PC-9 (cell line): ENCODE measurements around the gene TPD52L1. TPM values are rescaled to one million over a fixed set of nuclear protein-coding genes. Genes with fewer than 3 reads are reported as not detected.

Source experiments
- BruUV-seq: library from RNA; stranded (reverse); fragments of 400-500 nt; replicated peaks from 2 replicates; lab custom pipeline; 2021; lab: Mats Ljungman, UMichigan
- CTCF ChIA-PET: fragments of 300-600 bp; sonication (Branson Sonifier 250); formaldehyde crosslinking; loops from one replicate; lab custom pipeline; 2022; ENCODE audit warnings: antibody characterized with exemption; lab: Charles Lee
- POLR2A ChIA-PET: fragments of 300-600 bp; sonication (Branson Sonifier 250); formaldehyde crosslinking; loops from one replicate; lab custom pipeline; 2022; ENCODE audit warnings: antibody characterized with exemption; ENCODE audit not compliant: unreplicated experiment; lab: Charles Lee
- DNase-seq, 2 experiments: peaks; one replicate each; pipeline versions ENCODE4 v3.0.0 to v3.0.0-alpha.2; 2015 to 2022; ENCODE audit warnings: mixed read lengths in 1 of 2
- H2AFZ ChIP-seq: fragments of 200-600 bp; sonication (generic); 2 replicates; pipeline ENCODE4 v1.8.1; 2017; ENCODE audit warnings: antibody characterized with exemption
- H3F3A ChIP-seq: fragments of 200-600 bp; sonication (generic); 2 replicates; pipeline ENCODE4 v1.8.1; 2017; ENCODE audit warnings: antibody characterized with exemption, mild to moderate bottlenecking, low read depth; ENCODE audit not compliant: insufficient read depth
- H3K27ac ChIP-seq: fragments of 200-600 bp; sonication (generic); 2 replicates; pipeline ENCODE4 v1.6.1; 2016; ENCODE audit warnings: mixed run types
- H3K27me3 ChIP-seq: fragments of 200-600 bp; sonication (generic); 2 replicates; pipeline ENCODE4 v1.6.1; 2016; ENCODE audit warnings: low read depth, mixed run types; ENCODE audit not compliant: insufficient read depth
- H3K36me3 ChIP-seq: fragments of 200-600 bp; sonication (generic); 2 replicates; pipeline ENCODE4 v1.6.1; 2016; ENCODE audit warnings: low read depth, mixed run types
- H3K4me1 ChIP-seq: fragments of 200-600 bp; sonication (generic); replicated peaks from 2 replicates; pipeline ENCODE4 v1.6.1; 2016; ENCODE audit warnings: mixed run types; ENCODE audit not compliant: insufficient read depth
- H3K4me2 ChIP-seq: fragments of 200-600 bp; sonication (generic); 2 replicates; pipeline ENCODE4 v1.6.1; 2017; ENCODE audit warnings: mixed run types
- H3K4me3 ChIP-seq: fragments of 200-600 bp; sonication (generic); 2 replicates; pipeline ENCODE4 v1.6.1; 2016; ENCODE audit warnings: mixed run types
- H3K79me2 ChIP-seq: fragments of 200-600 bp; sonication (generic); 2 replicates; pipeline ENCODE4 v1.6.1; 2017; ENCODE audit warnings: low read depth, mixed run types
- H3K9me2 ChIP-seq: fragments of 200-600 bp; sonication (generic); 2 replicates; pipeline ENCODE4 v1.8.1; 2017; ENCODE audit warnings: mild to moderate bottlenecking; ENCODE audit not compliant: insufficient read depth
- H3K9me3 ChIP-seq: fragments of 200-600 bp; sonication (generic); 2 replicates; pipeline ENCODE4 v1.8.1; 2016; ENCODE audit warnings: low read depth; ENCODE audit not compliant: insufficient read depth
- H4K20me1 ChIP-seq: fragments of 200-600 bp; sonication (generic); 2 replicates; pipeline ENCODE4 v1.8.1; 2017; ENCODE audit not compliant: insufficient read depth
- EZH2 ChIP-seq: fragments of 200-600 bp; sonication (generic); IDR thresholded peaks from 2 replicates; pipeline ENCODE4 v1.8.0; 2017; ENCODE audit warnings: antibody characterized with exemption, low read depth
- intact Hi-C: fragments of 100-400 bp; cut with micrococcal nuclease; formaldehyde crosslinking; loops from one replicate; pipeline ENCODE4 v1.10.0; 2022; ENCODE audit not compliant: unreplicated experiment
- total RNA-seq: library from RNA; stranded (reverse); gene quantifications from 2 replicates; pipeline ENCODE4 v1.2.3, GENCODE V29; 2021
- TF ChIP-seq, protein P1 (sequence below): fragments of 200-600 bp; sonication (generic); conservative IDR thresholded peaks from 2 replicates; pipeline ENCODE4 v1.6.1; 2017; ENCODE audit warnings: mixed run types, antibody characterized with exemption, mild to moderate bottlenecking, moderate library complexity

Gene TPD52L1
- total RNA-seq, 1 experiment from 2014 or later: 203 TPM

GRCh38 chr6:125111219-125111983, 42.2 kb upstream of the TPD52L1 start:
- Histone ChIP-seq H3K4me3 (no peak overlapping the region), H3K27me3 (no peaks in the 10 kb centered on the region), H3K79me2 (no peaks in the 10 kb centered on the region), H2AFZ (no peak overlapping the region), H3K4me2 (no peak overlapping the region), H3K4me1 (no peaks in the 10 kb centered on the region), H3K27ac (no peak overlapping the region), H3K9me2 (no peaks in the 10 kb centered on the region), H3K36me3 (no peaks in the 10 kb centered on the region), H3F3A (no peaks in the 10 kb centered on the region), H3K9me3 (peaks cover 32% of the 10 kb centered on the region), H4K20me1 (no peaks in the 10 kb centered on the region)
- ChIA-PET CTCF (interaction anchor here (0.6 kb wide), 1 partner anchor 227 kb away, joined by 6 read pairs; no protein-coding TSS in a partner anchor), POLR2A (no interaction called here)
- BruUV-seq: no TSS peak
- intact Hi-C loops: no loop called here
- DNase-seq: no peak
- no peak for TF ChIP-seq EZH2
- TF ChIP-seq, protein P1, sequence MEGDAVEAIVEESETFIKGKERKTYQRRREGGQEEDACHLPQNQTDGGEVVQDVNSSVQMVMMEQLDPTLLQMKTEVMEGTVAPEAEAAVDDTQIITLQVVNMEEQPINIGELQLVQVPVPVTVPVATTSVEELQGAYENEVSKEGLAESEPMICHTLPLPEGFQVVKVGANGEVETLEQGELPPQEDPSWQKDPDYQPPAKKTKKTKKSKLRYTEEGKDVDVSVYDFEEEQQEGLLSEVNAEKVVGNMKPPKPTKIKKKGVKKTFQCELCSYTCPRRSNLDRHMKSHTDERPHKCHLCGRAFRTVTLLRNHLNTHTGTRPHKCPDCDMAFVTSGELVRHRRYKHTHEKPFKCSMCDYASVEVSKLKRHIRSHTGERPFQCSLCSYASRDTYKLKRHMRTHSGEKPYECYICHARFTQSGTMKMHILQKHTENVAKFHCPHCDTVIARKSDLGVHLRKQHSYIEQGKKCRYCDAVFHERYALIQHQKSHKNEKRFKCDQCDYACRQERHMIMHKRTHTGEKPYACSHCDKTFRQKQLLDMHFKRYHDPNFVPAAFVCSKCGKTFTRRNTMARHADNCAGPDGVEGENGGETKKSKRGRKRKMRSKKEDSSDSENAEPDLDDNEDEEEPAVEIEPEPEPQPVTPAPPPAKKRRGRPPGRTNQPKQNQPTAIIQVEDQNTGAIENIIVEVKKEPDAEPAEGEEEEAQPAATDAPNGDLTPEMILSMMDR: no peak

DNA sequence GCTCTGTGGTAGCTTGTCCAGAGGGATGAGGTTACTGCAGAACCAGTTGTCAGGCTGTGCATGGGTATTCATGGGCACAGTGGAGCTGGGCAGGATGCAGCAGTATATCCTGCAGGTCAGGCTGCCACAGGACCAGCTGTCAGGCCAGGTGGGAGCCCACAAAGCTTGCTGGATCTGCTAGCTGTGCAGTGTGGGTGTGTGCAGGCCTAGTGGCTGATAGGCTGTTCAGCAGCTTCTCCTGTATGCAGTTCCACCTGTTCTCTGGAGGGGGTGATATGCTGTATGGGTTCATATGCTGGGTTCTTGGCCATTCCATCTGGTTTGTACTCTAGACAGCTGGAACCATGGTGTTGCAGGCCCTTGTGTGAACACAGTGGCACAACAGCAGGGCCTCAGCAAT, 40.6 kb upstream of the TPD52L1 start:
- H3K9me2 ChIP-seq: no peaks in the 10 kb centered on the region
- H4K20me1 ChIP-seq: no peaks in the 10 kb centered on the region
- DNase-seq: no peak
- H3K4me1 ChIP-seq: no peaks in the 10 kb centered on the region
- H3K9me3 ChIP-seq: peaks cover 32% of the 10 kb centered on the region
- no peak overlapping the region for H2AFZ ChIP-seq
- no peaks in the 10 kb centered on the region for H3K36me3 ChIP-seq
- no peak overlapping the region for H3K4me2 ChIP-seq
- no peaks in the 10 kb centered on the region for H3K79me2 ChIP-seq
- CTCF ChIA-PET: interaction anchor here (1.4 kb wide), 1 partner anchor 11 kb away, joined by 5 read pairs; no protein-coding TSS in a partner anchor
- TF ChIP-seq, protein P1: no peak
- TF ChIP-seq EZH2: no peak
- no peaks in the 10 kb centered on the region for H3F3A ChIP-seq
- no peak overlapping the region for H3K4me3 ChIP-seq
- no TSS peak for BruUV-seq
- intact Hi-C loops: no loop called here
- H3K27ac ChIP-seq: no peak overlapping the region
- no peaks in the 10 kb centered on the region for H3K27me3 ChIP-seq
- POLR2A ChIA-PET: no interaction called here

DNA sequence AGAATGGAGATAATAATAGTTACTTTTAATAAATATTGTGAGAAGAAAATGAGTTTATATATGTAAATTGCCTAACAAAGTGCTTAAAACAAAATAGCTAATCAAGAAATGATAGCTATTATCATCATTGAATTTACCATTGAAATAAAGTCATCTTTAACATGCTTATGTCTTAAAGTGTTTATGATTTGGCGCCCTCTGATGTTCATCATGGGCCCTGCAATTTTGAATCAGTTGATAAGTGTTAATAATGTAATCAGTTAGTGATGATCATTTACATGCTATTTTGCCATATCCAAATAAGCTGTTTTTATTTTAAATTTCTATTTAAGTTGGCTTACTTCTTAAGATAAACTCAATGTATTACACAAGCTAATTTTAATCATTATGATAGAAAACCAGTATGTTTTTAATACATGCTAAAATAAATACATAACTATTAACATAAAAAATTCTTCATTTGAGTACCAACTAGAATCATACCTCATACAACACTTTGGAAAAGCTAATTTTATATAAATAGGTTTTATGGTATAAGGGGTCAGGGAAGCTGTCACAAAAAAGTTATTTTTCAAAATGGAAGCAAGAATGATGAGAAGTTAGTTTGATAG, 39.2 kb upstream of the TPD52L1 start:
- Histone ChIP-seq H3K4me3 (no peak overlapping the region), H3K27ac (no peak overlapping the region), H3K36me3 (no peaks in the 10 kb centered on the region), H4K20me1 (no peaks in the 10 kb centered on the region), H3K9me3 (peaks cover 29% of the 10 kb centered on the region), H3K79me2 (no peaks in the 10 kb centered on the region), H3K9me2 (no peaks in the 10 kb centered on the region), H2AFZ (no peak overlapping the region), H3F3A (no peaks in the 10 kb centered on the region), H3K27me3 (no peaks in the 10 kb centered on the region), H3K4me2 (no peak overlapping the region), H3K4me1 (no peaks in the 10 kb centered on the region)
- DNase-seq: peak; percentile 38 to 57
- intact Hi-C loops: loop anchor here (1.0 to 2.0 kb wide), 2 partner anchors 78 to 244 kb away; no protein-coding TSS in a partner anchor
- CTCF ChIA-PET: interaction anchor here (0.6 to 1.5 kb wide), 6 partner anchors 9 to 244 kb away, joined by 3 to 13 read pairs (median 4); no protein-coding TSS in a partner anchor
- TF ChIP-seq EZH2: no peak
- TF ChIP-seq, protein P1: peak; percentile 98
- no TSS peak for BruUV-seq
- POLR2A ChIA-PET: interaction anchor here (0.6 kb wide), 1 partner anchor 151 kb away, joined by 3 read pairs; no protein-coding TSS in a partner anchor
